GM12891 (cell line): Measurements from ENCODE around the gene DRD1.

ENCODE experiments used
- DNase-seq: peaks from one replicate; pipeline ENCODE4 v3.0.0; 2011; ENCODE audit warnings: low spot score; ENCODE audit not compliant: insufficient read length
- FAIRE-seq: peaks from 2 replicates; lab custom pipeline; 2011; peaks lifted over from hg19 to GRCh38; lab: Jason Lieb, UNC
- PAX5 ChIP-seq: IDR thresholded peaks from 2 replicates; pipeline ENCODE4 v1.6.1; 2011; ENCODE audit warnings: low read length, moderate library complexity, mild to moderate bottlenecking; ENCODE audit not compliant: insufficient read depth, severe bottlenecking
- POLR2A ChIP-seq: IDR thresholded peaks from 2 replicates; pipeline ENCODE4 v1.6.1; 2011; ENCODE audit warnings: low read depth, low read length, control low read depth
- POLR2AphosphoS5 ChIP-seq: IDR thresholded peaks from 2 replicates; pipeline ENCODE4 v1.6.1; 2011; ENCODE audit warnings: low read depth, low read length, control low read depth
- POU2F2 ChIP-seq: IDR thresholded peaks from 2 replicates; pipeline ENCODE4 v1.6.1; 2011; ENCODE audit warnings: low read depth, mild to moderate bottlenecking, control low read depth, low read length, moderate library complexity
- SPI1 ChIP-seq: IDR thresholded peaks from 2 replicates; pipeline ENCODE4 v1.6.1; 2011; ENCODE audit warnings: low read depth, low read length, control low read depth
- TAF1 ChIP-seq: IDR thresholded peaks from 2 replicates; pipeline ENCODE4 v1.6.1; 2011; ENCODE audit warnings: low read depth, low read length, control low read depth

DRD1 gene

GRCh38 chr5:175470781-175471180 is 26.8 kb upstream of the DRD1 start:
- TF ChIP-seq TAF1: no peak
- TF ChIP-seq POU2F2: no peak
- TF ChIP-seq POLR2A: no peak
- no peak for TF ChIP-seq POLR2AphosphoS5
- TF ChIP-seq SPI1: no peak
- TF ChIP-seq PAX5: no peak
- no peak for FAIRE-seq
- DNase-seq: no peak

DNA sequence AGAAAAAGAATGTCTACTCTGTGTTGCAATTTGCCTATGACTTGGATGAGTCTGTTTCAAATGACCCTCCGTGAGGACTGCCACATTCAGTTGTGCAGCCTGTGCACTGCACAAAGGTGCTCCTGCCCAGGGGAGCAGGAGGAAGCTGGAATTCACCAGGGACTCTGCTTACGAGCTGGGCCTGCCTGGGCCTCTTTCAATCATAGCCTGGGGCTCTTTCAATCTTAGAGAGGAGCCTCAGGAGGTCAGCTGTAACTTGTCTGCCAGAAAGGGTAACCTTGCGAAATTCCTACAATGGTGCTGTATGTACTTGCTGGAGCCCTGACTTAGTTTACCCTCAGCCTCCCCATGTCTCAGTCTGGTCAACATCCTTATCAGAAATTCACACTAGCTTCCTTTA is 25.9 kb upstream of the DRD1 start:
- FAIRE-seq (no peak), DNase-seq (no peak)
- TF ChIP-seq POU2F2: no peak
- TF ChIP-seq PAX5: no peak
- TF ChIP-seq SPI1: no peak
- TF ChIP-seq POLR2AphosphoS5: no peak
- TF ChIP-seq POLR2A: no peak
- TF ChIP-seq TAF1: no peak

- FAIRE-seq: no peak
- no peak for TF ChIP-seq POU2F2
- no peak for TF ChIP-seq POLR2A
- TF ChIP-seq SPI1: no peak
- no peak for TF ChIP-seq TAF1
- no peak for TF ChIP-seq PAX5
- TF ChIP-seq POLR2AphosphoS5: no peak
- no peak for DNase-seq
Observed at GRCh38 chr5:175468892-175469291, 24.9 kb upstream of the DRD1 start.

DNA sequence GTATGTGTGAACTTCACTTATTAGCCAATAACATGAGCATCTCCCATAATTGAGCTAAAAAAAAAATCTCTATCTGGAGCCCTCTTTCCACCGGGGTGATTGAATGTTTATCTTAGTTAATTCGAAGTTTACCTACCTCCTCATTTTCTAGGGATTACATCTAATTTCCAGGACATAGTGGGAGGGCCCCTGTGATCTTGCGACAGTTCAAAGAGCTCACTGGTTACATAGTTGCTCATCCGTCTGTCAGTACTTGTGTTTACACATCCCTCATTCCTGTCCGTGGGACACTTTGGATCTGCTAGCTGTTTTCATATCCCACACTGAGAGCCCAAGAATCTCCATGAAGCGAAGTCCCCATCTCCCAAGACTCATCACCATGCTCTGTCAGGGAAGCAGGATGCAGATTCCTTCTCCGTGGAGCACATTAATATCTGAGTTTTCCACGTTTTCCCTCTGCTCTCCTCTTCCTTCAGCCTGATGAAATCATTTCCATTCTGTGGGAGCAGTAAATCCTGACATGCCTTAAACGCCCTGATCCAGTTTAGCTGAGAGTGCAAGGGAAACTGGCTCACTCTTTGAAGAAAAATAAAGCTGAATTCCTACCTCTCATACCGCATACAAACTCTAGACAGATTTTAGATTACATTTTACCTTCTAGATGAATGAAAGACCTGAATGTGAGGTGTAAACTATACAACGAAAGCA is 24.2 kb upstream of the DRD1 start:
- TF ChIP-seq POLR2A (no peak), TAF1 (no peak), POLR2AphosphoS5 (no peak), PAX5 (no peak), POU2F2 (no peak)
- DNase-seq (no peak), FAIRE-seq (no peak)

DNA sequence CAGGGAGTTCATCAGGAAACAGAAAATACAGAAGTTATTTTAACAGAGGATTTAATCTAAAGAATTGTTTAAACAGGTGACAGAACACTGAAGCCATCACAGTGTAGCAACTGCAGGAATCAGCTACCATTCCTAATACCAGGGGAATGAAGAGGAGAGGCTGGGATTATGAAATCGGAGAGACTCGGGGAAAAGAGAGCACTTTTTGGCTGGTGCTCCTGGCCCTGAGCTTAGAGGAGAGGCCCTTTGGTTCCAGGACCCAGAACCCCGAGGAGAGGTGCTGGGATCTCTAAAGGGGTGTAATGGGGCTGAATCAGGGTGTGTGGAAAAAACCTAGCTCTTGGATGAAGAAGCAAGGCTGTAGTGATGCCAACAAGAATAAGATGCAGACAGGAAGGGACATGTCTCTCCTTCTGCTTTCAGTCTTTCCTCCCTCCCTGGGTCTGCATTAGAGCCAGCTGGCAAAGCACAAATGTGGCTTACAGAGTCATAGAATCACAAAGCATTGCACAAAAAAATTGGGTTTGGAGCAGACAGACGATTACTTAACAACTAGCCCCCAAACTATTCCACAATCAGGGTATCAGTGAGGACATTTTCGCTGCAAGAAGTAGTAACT is 22.8 kb upstream of the DRD1 start:
- no peak for TF ChIP-seq TAF1
- DNase-seq: no peak
- FAIRE-seq: no peak

- TF ChIP-seq POLR2AphosphoS5 (no peak), POLR2A (no peak), SPI1 (no peak), TAF1 (no peak), PAX5 (no peak), POU2F2 (no peak)
- FAIRE-seq (no peak), DNase-seq (no peak)
Observed at GRCh38 chr5:175465282-175465681, 21.3 kb upstream of the DRD1 start.

DNA sequence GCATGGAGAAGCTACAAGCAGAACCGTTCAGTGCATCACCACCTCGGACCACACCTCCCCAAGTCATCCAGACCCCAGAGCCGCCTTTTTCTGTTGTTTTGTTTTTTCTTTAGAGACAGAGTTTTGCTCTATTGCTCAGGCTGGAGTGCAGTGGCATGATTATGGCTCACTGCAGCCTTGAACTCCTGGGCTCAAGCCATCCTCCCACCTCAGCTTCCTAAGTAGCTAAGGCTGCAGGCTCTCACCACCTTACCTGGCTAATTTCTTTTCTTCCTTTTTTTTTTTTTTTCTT is 20.9 kb upstream of the DRD1 start:
- no peak for FAIRE-seq
- no peak for DNase-seq
- TF ChIP-seq POLR2AphosphoS5 (no peak), SPI1 (no peak), POLR2A (no peak), POU2F2 (no peak), PAX5 (no peak), TAF1 (no peak)

GRCh38 chr5:175464074-175464941 is 20.3 kb upstream of the DRD1 start:
- FAIRE-seq (peak; percentile 71), DNase-seq (no peak)
- TF ChIP-seq SPI1 (no peak), POU2F2 (no peak), POLR2A (no peak), PAX5 (no peak), POLR2AphosphoS5 (no peak), TAF1 (no peak)

DNA sequence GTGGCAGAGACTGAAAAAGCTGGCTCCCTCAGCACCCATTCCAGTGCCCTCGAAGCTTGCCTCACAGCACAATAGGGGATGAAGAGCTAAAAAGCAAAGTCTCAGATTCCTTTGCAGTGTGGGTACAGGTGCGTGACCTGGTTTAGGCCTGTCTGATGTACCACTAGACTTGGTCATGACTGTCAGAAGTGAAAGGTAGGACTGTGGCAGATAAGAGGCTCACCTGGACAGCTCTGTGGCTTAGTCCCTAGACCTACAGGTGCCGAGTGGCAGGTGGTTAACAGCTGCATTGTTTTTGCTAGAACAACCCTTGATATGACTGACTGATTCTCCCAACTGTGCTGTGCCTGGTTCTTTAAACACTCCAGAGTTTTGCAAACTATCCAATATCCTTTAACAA is 19.7 kb upstream of the DRD1 start:
- TF ChIP-seq POLR2AphosphoS5 (no peak), SPI1 (no peak), TAF1 (no peak), POU2F2 (no peak), POLR2A (no peak), PAX5 (no peak)
- no peak for DNase-seq
- FAIRE-seq: no peak
